SK-N-SH (cell line): Measurements from ENCODE around the gene SLC25A27. TPM values are rescaled to one million over a fixed set of nuclear protein-coding genes. Genes with fewer than 3 reads are reported as not detected.

Experiments used
- CTCF ChIA-PET: fragments of 300-600, 350-600 bp; formaldehyde crosslinking; extraction: SDS; loops from one replicate; lab custom pipeline; 2021; lab: Yijun Ruan, JAX
- POLR2A ChIA-PET: fragments of 350-600 bp; sonication (Branson Sonifier 250); formaldehyde crosslinking; extraction: SDS; loops from one replicate; lab custom pipeline; 2020; ENCODE audit warnings: antibody characterized with exemption, inconsistent platforms; lab: Yijun Ruan, JAX
- DNase-seq: peaks from one replicate; pipeline ENCODE4 v3.0.0; 2012
- H2AFZ ChIP-seq: fragments of 200-600 bp; sonication (generic); 2 replicates; pipeline ENCODE4 v1.8.1; 2016; ENCODE audit warnings: antibody characterized with exemption, mild to moderate bottlenecking, low read depth
- H3F3A ChIP-seq: fragments of 200-600 bp; sonication (generic); replicated peaks from 2 replicates; pipeline ENCODE3; 2016; ENCODE audit warnings: antibody characterized with exemption, mild to moderate bottlenecking; ENCODE audit not compliant: insufficient read depth
- H3K27ac ChIP-seq, 2 experiments: fragments of 200-500 bp in 1 of 2; fragments of 200-600 bp in 1 of 2; sonication (Bioruptor generic) in 1 of 2; sonication (generic), shearing (Covaris generic) in 1 of 2; 2 replicates each; pipeline versions ENCODE4 v1.5.1 to v1.6.1; 2014 to 2016; ENCODE audit warnings: low read depth in 2 of 2, inconsistent platforms in 1 of 2, low read length in 1 of 2, mild to moderate bottlenecking in 1 of 2, mixed read lengths in 1 of 2
- H3K27me3 ChIP-seq: fragments of 200-600 bp; sonication (generic), shearing (Covaris generic); 2 replicates; pipeline ENCODE4 v1.6.1; 2016; ENCODE audit warnings: mixed run types; ENCODE audit not compliant: insufficient read depth
- H3K36me3 ChIP-seq, 2 experiments: fragments of 200-500 bp in 1 of 2; fragments of 200-600 bp in 1 of 2; sonication (Bioruptor generic) in 1 of 2; sonication (generic) in 1 of 2; replicated peaks in 1 of 2; 2 replicates each; pipeline versions ENCODE3 to v1.5.1; 2014 to 2016; ENCODE audit warnings: low read length in 1 of 2, mild to moderate bottlenecking in 1 of 2; ENCODE audit not compliant: insufficient read depth in 2 of 2, control insufficient read depth in 1 of 2
- H3K4me1 ChIP-seq, 2 experiments: fragments of 200-500 bp in 1 of 2; fragments of 200-600 bp in 1 of 2; sonication (Bioruptor generic) in 1 of 2; sonication (generic), shearing (Covaris generic) in 1 of 2; 2 replicates each; pipeline versions ENCODE4 v1.5.1 to v1.6.1; 2014 to 2016; ENCODE audit warnings: low read depth in 1 of 2, low read length in 1 of 2, mixed run types in 1 of 2; ENCODE audit not compliant: insufficient read depth in 2 of 2, control insufficient read depth in 1 of 2
- H3K4me2 ChIP-seq: fragments of 200-600 bp; sonication (generic), shearing (Covaris generic); 2 replicates; pipeline ENCODE4 v1.6.1; 2017; ENCODE audit warnings: mixed run types
- H3K4me3 ChIP-seq, 2 experiments: fragments of 200-500 bp in 1 of 2; fragments of 200-600 bp in 1 of 2; sonication (Bioruptor generic) in 1 of 2; sonication (generic), shearing (Covaris generic) in 1 of 2; 2 replicates each; pipeline versions ENCODE4 v1.5.1 to v1.8.1; 2014 to 2016; ENCODE audit warnings: low read depth in 2 of 2, inconsistent platforms in 1 of 2, low read length in 1 of 2, mild to moderate bottlenecking in 1 of 2, mixed read lengths in 1 of 2, moderate library complexity in 1 of 2
- H3K79me2 ChIP-seq: fragments of 200-600 bp; sonication (generic); 2 replicates; pipeline ENCODE4 v1.8.1; 2017; ENCODE audit warnings: mild to moderate bottlenecking; ENCODE audit not compliant: insufficient read depth
- H3K9ac ChIP-seq: fragments of 200-600 bp; sonication (generic); 2 replicates; pipeline ENCODE4 v1.6.1; 2017; ENCODE audit warnings: mixed run types
- H3K9me2 ChIP-seq: fragments of 200-600 bp; sonication (generic); 2 replicates; pipeline ENCODE4 v1.6.1; 2017; ENCODE audit warnings: mixed run types
- H3K9me3 ChIP-seq: fragments of 200-600 bp; sonication (generic); 2 replicates; pipeline ENCODE4 v1.6.1; 2017; ENCODE audit warnings: mixed run types, mild to moderate bottlenecking, moderate library complexity
- H4K20me1 ChIP-seq: fragments of 200-600 bp; sonication (generic); 2 replicates; pipeline ENCODE4 v1.6.1; 2017; ENCODE audit warnings: mild to moderate bottlenecking, mixed run types; ENCODE audit not compliant: insufficient read depth
- CHD2 ChIP-seq: fragments of 150-350 bp; IDR thresholded peaks from 2 replicates; pipeline ENCODE4 v1.6.1; 2018; ENCODE audit warnings: low read length; ENCODE audit not compliant: partially characterized antibody
- CTCF ChIP-seq: fragments of 200-600 bp; sonication (generic); IDR thresholded peaks from 2 replicates; pipeline ENCODE4 v1.6.1; 2017; ENCODE audit warnings: antibody characterized with exemption, mild to moderate bottlenecking, moderate library complexity
- ELF1 ChIP-seq: IDR thresholded peaks from 2 replicates; pipeline ENCODE4 v1.4.0; 2012
- EP300 ChIP-seq, 2 experiments: IDR thresholded peaks; 2 replicates each; pipeline versions ENCODE4 v1.4.0 to v1.6.1; 2012; ENCODE audit warnings: borderline replicate concordance in 1 of 2, low read depth in 1 of 2, low read length in 1 of 2
- EZH2phosphoT487 ChIP-seq: fragments of 200-600 bp; sonication (generic); IDR thresholded peaks from 2 replicates; pipeline ENCODE4 v1.6.1; 2017; ENCODE audit warnings: low read depth, mixed run types, mild to moderate bottlenecking, antibody characterized with exemption, moderate library complexity, borderline replicate concordance
- FOSL2 ChIP-seq: IDR thresholded peaks from 2 replicates; pipeline ENCODE4 v1.4.0; 2012; ENCODE audit warnings: low read depth, mild to moderate bottlenecking, moderate library complexity, borderline replicate concordance
- FOXJ3 ChIP-seq: sonication (generic); formaldehyde crosslinking; IDR thresholded peaks from 2 replicates; pipeline ENCODE4 v1.5.1; 2020; ENCODE audit warnings: mild to moderate bottlenecking, missing genetic modification reagents
- FOXM1 ChIP-seq: IDR thresholded peaks from 2 replicates; pipeline ENCODE4 v1.4.0; 2012; ENCODE audit warnings: low read depth, mild to moderate bottlenecking
- GABPA ChIP-seq: IDR thresholded peaks from 2 replicates; pipeline ENCODE4 v1.4.0; 2012; ENCODE audit warnings: low read depth, mild to moderate bottlenecking
- MEF2A ChIP-seq: IDR thresholded peaks from 2 replicates; pipeline ENCODE4 v1.4.0; 2012; ENCODE audit warnings: low read depth, borderline replicate concordance
- NFIC ChIP-seq: IDR thresholded peaks from 2 replicates; pipeline ENCODE4 v1.4.0; 2012; ENCODE audit warnings: borderline replicate concordance
- NRF1 ChIP-seq: IDR thresholded peaks from 2 replicates; pipeline ENCODE4 v1.6.1; 2012; ENCODE audit warnings: low read depth, mild to moderate bottlenecking, low read length
- POLR2AphosphoS5 ChIP-seq: IDR thresholded peaks from 2 replicates; pipeline ENCODE4 v1.6.1; 2012; ENCODE audit warnings: low read depth, low read length
- REST ChIP-seq: IDR thresholded peaks from 2 replicates; pipeline ENCODE4 v1.6.1; 2012; ENCODE audit warnings: mild to moderate bottlenecking, low read depth, low read length, moderate library complexity
- RFX5 ChIP-seq: IDR thresholded peaks from 2 replicates; pipeline ENCODE4 v1.6.1; 2012; ENCODE audit warnings: mild to moderate bottlenecking, improper control_type of control experiment, low read length
- SMC3 ChIP-seq: IDR thresholded peaks from 2 replicates; pipeline ENCODE4 v1.6.1; 2012; ENCODE audit warnings: low read depth, low read length, improper control_type of control experiment
- TAF1 ChIP-seq: IDR thresholded peaks from 2 replicates; pipeline ENCODE4 v1.6.1; 2012; ENCODE audit warnings: low read depth, mild to moderate bottlenecking, low read length, moderate library complexity, borderline replicate concordance
- TCF12 ChIP-seq: IDR thresholded peaks from 2 replicates; pipeline ENCODE4 v1.4.0; 2012
- TEAD4 ChIP-seq: IDR thresholded peaks from 2 replicates; pipeline ENCODE4 v1.4.0; 2012; ENCODE audit warnings: mild to moderate bottlenecking, borderline replicate concordance; ENCODE audit not compliant: insufficient read depth
- USF1 ChIP-seq: IDR thresholded peaks from 2 replicates; pipeline ENCODE4 v1.4.0; 2012; ENCODE audit warnings: low read depth, borderline replicate concordance
- USF2 ChIP-seq: fragments of 150-350 bp; IDR thresholded peaks from 2 replicates; pipeline ENCODE4 v1.6.1; 2017; ENCODE audit warnings: antibody characterized with exemption, low read length, low read depth, borderline replicate concordance
- WGBS: methylation state at CpG from one replicate; pipeline ENCODE4 v1.1.6; 2017; ENCODE audit warnings: low lambda C conversion rate; 5-methylcytosine and 5-hydroxymethylcytosine counted together
- polyA plus RNA-seq, 3 experiments: library from polyadenylated mRNA; depleted of rRNA; stranded (reverse); fragments of >200 nt; gene quantifications; 2 replicates each; pipeline ENCODE4 v1.2.3, GENCODE V29; 2012

Gene SLC25A27
- polyA plus RNA-seq, 1 of the 3 experiments (the other 2 are of a cell fraction), result 0.66 TPM

GRCh38 chr6:46704562-46704961 lies 51.8 kb downstream of the SLC25A27 start (continued):
- no peak for TF ChIP-seq CHD2

- WGBS, result 7% methylated on average over 2 of the region's 2 CpGs
- POLR2A ChIA-PET, result no interaction called here
- Histone ChIP-seq H3K4me3 (no peak overlapping the region), H4K20me1 (no peaks in the 10 kb centered on the region), H3K36me3 (no peaks in the 10 kb centered on the region), H3K9me3 (no peaks in the 10 kb centered on the region), H3K4me2 (no peak overlapping the region), H3K79me2 (no peaks in the 10 kb centered on the region), H3K27me3 (no peaks in the 10 kb centered on the region), H3K27ac (no peak overlapping the region), H2AFZ (no peak overlapping the region), H3F3A (no peaks in the 10 kb centered on the region), H3K9me2 (no peaks in the 10 kb centered on the region), H3K9ac (no peak overlapping the region), H3K4me1 (no peaks in the 10 kb centered on the region)
- TF ChIP-seq EZH2phosphoT487, result no peak
- no peak for TF ChIP-seq FOXJ3 (CRISPR knock-in tag)
- no peak for TF ChIP-seq FOSL2
- TF ChIP-seq TEAD4, result no peak
- TF ChIP-seq EP300 (IDR thresholded peaks at IDR 0.05; ENCODE audit: borderline replicate concordance in 1 of 2, low read depth in 1 of 2, low read length in 1 of 2), result no peak
- no peak for TF ChIP-seq SMC3
- no peak for TF ChIP-seq USF2
- TF ChIP-seq FOXM1, result no peak
- no peak for TF ChIP-seq GABPA
- TF ChIP-seq TCF12, result no peak
- no peak for TF ChIP-seq POLR2AphosphoS5
- no peak for TF ChIP-seq USF1
- no peak for DNase-seq
- CTCF ChIA-PET, result no interaction called here
Observed at GRCh38 chr6:46706464-46706863, 53.7 kb downstream of the SLC25A27 start.

- Histone ChIP-seq H3K9me2 (no peaks in the 10 kb centered on the region), H3K4me2 (no peak overlapping the region), H2AFZ (no peak overlapping the region), H3K9me3 (no peaks in the 10 kb centered on the region), H3K4me3 (no peak overlapping the region), H3K36me3 (no peaks in the 10 kb centered on the region), H3K4me1 (no peaks in the 10 kb centered on the region), H3F3A (no peaks in the 10 kb centered on the region), H3K27me3 (no peaks in the 10 kb centered on the region), H4K20me1 (no peaks in the 10 kb centered on the region), H3K27ac (no peak overlapping the region), H3K79me2 (no peaks in the 10 kb centered on the region), H3K9ac (no peak overlapping the region)
- no peak for DNase-seq
- CTCF ChIA-PET, result no interaction called here
- POLR2A ChIA-PET, result no interaction called here
- no peak for TF ChIP-seq GABPA
- no peak for TF ChIP-seq CTCF
- TF ChIP-seq ELF1, result no peak
- TF ChIP-seq EP300 (IDR thresholded peaks at IDR 0.05; ENCODE audit: borderline replicate concordance in 1 of 2, low read depth in 1 of 2, low read length in 1 of 2), result no peak
- TF ChIP-seq REST, result no peak
- no peak for TF ChIP-seq TCF12
- no peak for TF ChIP-seq RFX5
- TF ChIP-seq FOSL2, result no peak
- no peak for TF ChIP-seq NFIC
- no peak for TF ChIP-seq TAF1
- no peak for TF ChIP-seq MEF2A
- TF ChIP-seq NRF1, result no peak
- 0% methylated on average over 1 of the region's 1 CpG for WGBS
Observed at GRCh38 chr6:46711491-46711890, 58.7 kb downstream of the SLC25A27 start.
